Prostate gland (tissue), 2 donors: Measurements from ENCODE around the gene RPL7L1.

Experiments used
- CTCF ChIP-seq, 4 experiments: fragments of 200-600 bp in 2 of 4; fragments of 450-650 bp in 2 of 4; sonication (generic) in 2 of 4; IDR thresholded peaks; 1 replicate in 3 of 4; 2 replicates in 1 of 4; pipeline ENCODE4 v1.5.1; 2016 to 2019; ENCODE audit warnings: antibody characterized with exemption in 4 of 4, mild to moderate bottlenecking in 2 of 4, moderate library complexity in 2 of 4
- POLR2A ChIP-seq: fragments of 450-650 bp; IDR thresholded peaks from one replicate; pipeline ENCODE4 v1.6.1; 2016; ENCODE audit warnings: antibody characterized with exemption, mild to moderate bottlenecking

- TF ChIP-seq CTCF (IDR thresholded peaks at IDR 0.05) (no peak), POLR2A (no peak)
Measured at GRCh38 chr6:42933205-42933604, 53.8 kb downstream of the RPL7L1 start.
